ENCODE results near the gene KIR2DL4. TPM values are rescaled to one million over a fixed set of nuclear protein-coding genes. Genes with fewer than 3 reads are reported as not detected.
"Not testable (repeated sequence)": the region's sequence is repeated elsewhere in the genome, so short reads cannot be mapped to it uniquely, and the experiment has no call there.

The KIR2DL4 gene
- total RNA-seq, 2 experiments from 2014 or later: not detected

- H3K36me3 Mint-ChIP-seq (ENCODE audit: low read depth): no peaks in the 10 kb centered on the region
- Histone ChIP-seq H3K9me3 (ENCODE audit: control insufficient read depth in 1 of 2, insufficient read depth in 1 of 2, low read length in 2 of 2) (peaks cover 0 to 16% of the 10 kb centered on the region in 2 experiments), H3K36me3 (ENCODE audit: insufficient read depth, low read length) (no peaks in the 10 kb centered on the region), H3K4me1 (ENCODE audit: insufficient read depth, low read length) (no peaks in the 10 kb centered on the region), H3K27ac (ENCODE audit: low read depth in 1 of 2, low read length in 2 of 2) (no peak overlapping the region), H3K27me3 (ENCODE audit: control insufficient read depth in 1 of 2, insufficient read depth in 2 of 2, low read length in 2 of 2) (peaks cover 0 to 9% of the 10 kb centered on the region in 2 experiments), H3K4me3 (ENCODE audit: low read length) (no peak overlapping the region)
- intact Hi-C loops (cut with DNase I, micrococcal nuclease): no loop called here
- no peak overlapping the region for H3K4me3 Mint-ChIP-seq
- H3K27me3 Mint-ChIP-seq: peaks cover 58% of the 10 kb centered on the region
- no peak for TF ChIP-seq CTCF (IDR thresholded peaks at IDR 0.05)
- peaks cover 2% of the 10 kb centered on the region for H3K9me3 Mint-ChIP-seq
- POLR2A ChIA-PET: no interaction called here
- CTCF ChIA-PET: no interaction called here
- ATAC-seq (ENCODE audit: poor library complexity): no peak
- no peak overlapping the region for H3K27ac Mint-ChIP-seq
- DNase-seq: no peak
- no peaks in the 10 kb centered on the region for H3K4me1 Mint-ChIP-seq (ENCODE audit: low read depth)
Observed at GRCh38 chr19:54806516-54806838, 3.1 kb downstream of the KIR2DL4 start.

GRCh38 chr19:54814571-54814970 lies 11.2 kb downstream of the KIR2DL4 start:
- H3K36me3 ChIP-seq (ENCODE audit: insufficient read depth, low read length); ATAC-seq (ENCODE audit: poor library complexity); H3K4me3 ChIP-seq (ENCODE audit: low read length); POLR2A ChIA-PET; H3K36me3 Mint-ChIP-seq (ENCODE audit: low read depth); H3K4me1 Mint-ChIP-seq (ENCODE audit: low read depth); H3K27ac ChIP-seq (ENCODE audit: low read depth in 1 of 2, low read length in 2 of 2); H3K9me3 ChIP-seq (ENCODE audit: control insufficient read depth in 1 of 2, insufficient read depth in 1 of 2, low read length in 2 of 2); H3K27ac Mint-ChIP-seq; CTCF ChIA-PET; DNase-seq; intact Hi-C loops (cut with DNase I, micrococcal nuclease); H3K4me1 ChIP-seq (ENCODE audit: insufficient read depth, low read length); H3K27me3 ChIP-seq (ENCODE audit: control insufficient read depth in 1 of 2, insufficient read depth in 2 of 2, low read length in 2 of 2); H3K9me3 Mint-ChIP-seq; H3K4me3 Mint-ChIP-seq: not testable (repeated sequence)
- H3K27me3 Mint-ChIP-seq: peaks cover 42% of the 10 kb centered on the region

GRCh38 chr19:54816251-54816650 lies 12.8 kb downstream of the KIR2DL4 start, which contains the start of gene KIR3DL1:
Gene KIR3DL1, plus strand, starts transcription at chr19:54816468.
- CTCF ChIA-PET; H3K27me3 ChIP-seq (ENCODE audit: control insufficient read depth in 1 of 2, insufficient read depth in 2 of 2, low read length in 2 of 2); H3K4me1 ChIP-seq (ENCODE audit: insufficient read depth, low read length); H3K4me3 Mint-ChIP-seq; DNase-seq; H3K27ac ChIP-seq (ENCODE audit: low read depth in 1 of 2, low read length in 2 of 2); POLR2A ChIA-PET; H3K36me3 Mint-ChIP-seq (ENCODE audit: low read depth); H3K36me3 ChIP-seq (ENCODE audit: insufficient read depth, low read length); H3K4me1 Mint-ChIP-seq (ENCODE audit: low read depth); H3K9me3 Mint-ChIP-seq; H3K9me3 ChIP-seq (ENCODE audit: control insufficient read depth in 1 of 2, insufficient read depth in 1 of 2, low read length in 2 of 2); H3K27ac Mint-ChIP-seq; intact Hi-C loops (cut with DNase I, micrococcal nuclease); ATAC-seq (ENCODE audit: poor library complexity); H3K4me3 ChIP-seq (ENCODE audit: low read length): not testable (repeated sequence)
- H3K27me3 Mint-ChIP-seq: peaks cover 37% of the 10 kb centered on the region

- ChIA-PET CTCF (no interaction called here), POLR2A (no interaction called here)
- Histone ChIP-seq H3K36me3 (ENCODE audit: insufficient read depth, low read length) (no peaks in the 10 kb centered on the region), H3K27me3 (ENCODE audit: control insufficient read depth in 1 of 2, insufficient read depth in 2 of 2, low read length in 2 of 2) (no peaks in the 10 kb centered on the region), H3K4me3 (ENCODE audit: low read length) (no peak overlapping the region), H3K4me1 (ENCODE audit: insufficient read depth, low read length) (no peaks in the 10 kb centered on the region), H3K27ac (ENCODE audit: low read depth in 1 of 2, low read length in 2 of 2) (no peak overlapping the region), H3K9me3 (ENCODE audit: control insufficient read depth in 1 of 2, insufficient read depth in 1 of 2, low read length in 2 of 2) (peaks cover 0 to 5% of the 10 kb centered on the region in 2 experiments)
- Mint-ChIP-seq H3K4me3 (no peak overlapping the region), H3K4me1 (ENCODE audit: low read depth) (no peaks in the 10 kb centered on the region), H3K27me3 (peaks cover 31% of the 10 kb centered on the region), H3K9me3 (no peaks in the 10 kb centered on the region), H3K36me3 (ENCODE audit: low read depth) (no peaks in the 10 kb centered on the region), H3K27ac (no peak overlapping the region)
- DNase-seq (no peak), ATAC-seq (ENCODE audit: poor library complexity) (no peak)
- intact Hi-C loops (cut with DNase I, micrococcal nuclease): no loop called here
- TF ChIP-seq CTCF (IDR thresholded peaks at IDR 0.05): no peak
Observed at GRCh38 chr19:54817670-54818536, 14.5 kb downstream of the KIR2DL4 start.

GRCh38 chr19:54824416-54824815 lies 21.0 kb downstream of the KIR2DL4 start:
- CTCF ChIA-PET; H3K36me3 Mint-ChIP-seq (ENCODE audit: low read depth); intact Hi-C loops (cut with DNase I, micrococcal nuclease); H3K4me3 Mint-ChIP-seq; H3K9me3 ChIP-seq (ENCODE audit: control insufficient read depth in 1 of 2, insufficient read depth in 1 of 2, low read length in 2 of 2); ATAC-seq (ENCODE audit: poor library complexity); DNase-seq; POLR2A ChIA-PET; H3K36me3 ChIP-seq (ENCODE audit: insufficient read depth, low read length); H3K27ac ChIP-seq (ENCODE audit: low read depth in 1 of 2, low read length in 2 of 2); H3K9me3 Mint-ChIP-seq; H3K4me1 ChIP-seq (ENCODE audit: insufficient read depth, low read length); H3K4me1 Mint-ChIP-seq (ENCODE audit: low read depth); H3K27ac Mint-ChIP-seq; H3K4me3 ChIP-seq (ENCODE audit: low read length); H3K27me3 ChIP-seq (ENCODE audit: control insufficient read depth in 1 of 2, insufficient read depth in 2 of 2, low read length in 2 of 2): not testable (repeated sequence)
- peaks cover 20% of the 10 kb centered on the region for H3K27me3 Mint-ChIP-seq

- H3K4me3 Mint-ChIP-seq; H3K36me3 ChIP-seq (ENCODE audit: insufficient read depth, low read length); POLR2A ChIA-PET; H3K4me3 ChIP-seq (ENCODE audit: low read length); H3K4me1 Mint-ChIP-seq (ENCODE audit: low read depth); H3K36me3 Mint-ChIP-seq (ENCODE audit: low read depth); H3K27me3 ChIP-seq (ENCODE audit: control insufficient read depth in 1 of 2, insufficient read depth in 2 of 2, low read length in 2 of 2); H3K9me3 ChIP-seq (ENCODE audit: control insufficient read depth in 1 of 2, insufficient read depth in 1 of 2, low read length in 2 of 2); DNase-seq; H3K27ac Mint-ChIP-seq; H3K4me1 ChIP-seq (ENCODE audit: insufficient read depth, low read length); CTCF ChIA-PET; H3K27ac ChIP-seq (ENCODE audit: low read depth in 1 of 2, low read length in 2 of 2); intact Hi-C loops (cut with DNase I, micrococcal nuclease); H3K9me3 Mint-ChIP-seq; ATAC-seq (ENCODE audit: poor library complexity): not testable (repeated sequence)
- peaks cover 25% of the 10 kb centered on the region for H3K27me3 Mint-ChIP-seq
Observed at GRCh38 chr19:54825326-54825725, 21.9 kb downstream of the KIR2DL4 start.
